Mesenteric fat pad (tissue), 1 donor: ENCODE results near the gene CPNE2. TPM values are rescaled to one million over a fixed set of nuclear protein-coding genes. Genes with fewer than 3 reads are reported as not detected.
"Not testable (repeated sequence)": the region's sequence is repeated elsewhere in the genome, so short reads cannot be mapped to it uniquely, and the experiment has no call there.

Experiments
- DNase-seq: peaks from one replicate; pipeline ENCODE4 v3.0.0-alpha.2; 2020; ENCODE audit warnings: low spot score
- long read RNA-seq: library from polyadenylated mRNA; unstranded; transcript quantifications from one replicate; pipeline ENCODE4 v2.0.0, GENCODE V29; 2020
- total RNA-seq: library from RNA; stranded (reverse); fragmentation: NEBNext Ultra II Directional; extraction: Animal tissue kit (Norgen Biotek cat#: 25700); gene quantifications from one replicate; pipeline ENCODE4 v1.2.1, GENCODE V29; 2021
- donor health status: DM: yes; HTN: yes; CAD: no.

Gene CPNE2
- 60.1 TPM for total RNA-seq
- long read RNA-seq, transcript CPNE2-204 (15 exons, 1,976 nt): major isoform, 8 of 24 reads
- long read RNA-seq, transcript CPNE2-209 (2 exons, 901 nt): minor isoform, 6 of 24 reads
- long read RNA-seq, partial matches to known transcripts: 7 of 24 reads
- long read RNA-seq, other reads (novel, unspliced or antisense): 3 of 24 reads

- DNase-seq: no peak
These were observed at the start of gene CPNE2 for GRCh38 chr16:57091975-57092785. TSS of gene CPNE2 (plus strand) at chr16:57092583. CDS start at chr16:57110743, 18,160 bp downstream.

GRCh38 chr16:57043248-57043647, 49.1 kb upstream of the CPNE2 start:
- DNase-seq: no peak

DNA sequence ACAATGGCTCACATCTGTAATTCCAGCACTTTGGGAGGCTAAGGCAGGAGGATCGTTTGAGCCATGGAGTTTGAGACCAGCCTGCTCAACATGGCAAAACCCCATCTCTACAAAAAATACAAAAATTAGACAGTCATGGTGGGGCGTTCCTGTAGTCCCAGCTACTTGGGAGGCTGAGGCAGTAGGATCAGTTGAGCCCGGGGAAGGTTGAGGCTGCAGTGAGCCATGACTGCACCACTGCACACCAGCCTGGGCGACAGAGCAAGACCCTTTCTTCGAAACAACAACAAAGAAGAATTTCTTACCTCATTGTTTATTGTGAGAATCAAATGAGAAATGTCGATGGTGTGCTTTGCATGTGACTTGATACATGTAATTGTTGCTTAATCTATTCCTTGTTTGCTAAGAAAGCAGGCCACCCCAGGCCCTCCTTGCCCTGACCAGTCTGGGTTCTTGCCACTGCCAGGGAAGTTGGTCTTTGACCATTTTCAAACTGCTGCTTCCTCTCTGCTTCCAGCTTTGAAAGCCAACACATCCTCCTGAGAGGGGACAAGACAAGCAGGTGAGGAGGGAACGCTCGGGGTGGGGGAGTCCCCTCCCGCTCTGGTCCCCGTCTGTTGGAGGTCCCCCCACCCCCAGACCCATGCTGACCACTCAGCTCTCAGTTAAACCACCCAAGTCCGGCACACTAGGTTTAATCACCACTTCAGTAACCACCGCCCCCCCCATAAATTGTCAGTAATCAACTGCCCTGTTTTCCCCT, 47.3 kb upstream of the CPNE2 start:
- DNase-seq: no peak

- no peak for DNase-seq
These were observed 46.5 kb upstream of the CPNE2 start for GRCh38 chr16:57045694-57046381.

DNA sequence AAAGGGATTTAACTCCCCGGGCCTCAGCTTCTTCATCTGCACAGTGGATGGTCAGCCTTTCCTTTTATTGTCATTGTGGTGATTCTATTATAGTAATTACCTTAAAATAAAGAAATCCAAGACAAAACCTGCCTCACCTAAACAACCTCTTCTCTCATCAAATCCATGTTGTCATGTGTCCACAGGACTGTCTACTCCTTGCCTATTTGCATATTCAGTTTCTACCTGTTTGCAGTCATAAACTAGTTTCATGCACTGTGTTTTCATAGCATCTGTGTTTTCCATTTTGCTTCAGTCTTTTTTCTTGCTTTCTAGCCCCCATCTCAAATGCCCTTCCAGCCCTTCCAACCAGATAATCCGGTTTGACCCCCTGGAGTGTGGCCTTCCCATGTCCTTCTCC, 44.3 kb upstream of the CPNE2 start:
- no peak for DNase-seq

- DNase-seq: no peak
These were observed 42.7 kb upstream of the CPNE2 start for GRCh38 chr16:57049678-57050077.

GRCh38 chr16:57051696-57052228, 40.6 kb upstream of the CPNE2 start:
- DNase-seq: no peak

DNA sequence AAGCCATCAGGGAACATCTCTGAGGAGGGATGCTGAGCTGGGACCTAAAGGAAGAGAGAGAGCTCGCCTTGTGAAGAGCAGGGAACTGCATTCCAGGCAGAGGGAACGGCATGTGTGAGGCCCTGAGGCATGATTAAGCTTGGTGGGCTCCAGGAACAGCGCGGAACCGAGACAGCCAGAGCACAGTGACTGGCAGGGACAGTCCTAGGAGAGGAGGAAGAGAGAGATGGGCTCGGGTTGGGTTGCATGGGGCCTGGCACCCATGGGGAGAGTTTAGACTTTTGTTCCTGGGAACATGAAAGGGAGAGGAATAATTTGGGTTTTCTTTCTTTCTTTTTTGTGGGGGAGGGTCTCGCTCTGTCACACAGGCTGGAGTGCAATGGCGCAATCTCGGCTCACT, 39.2 kb upstream of the CPNE2 start:
- no peak for DNase-seq

DNA sequence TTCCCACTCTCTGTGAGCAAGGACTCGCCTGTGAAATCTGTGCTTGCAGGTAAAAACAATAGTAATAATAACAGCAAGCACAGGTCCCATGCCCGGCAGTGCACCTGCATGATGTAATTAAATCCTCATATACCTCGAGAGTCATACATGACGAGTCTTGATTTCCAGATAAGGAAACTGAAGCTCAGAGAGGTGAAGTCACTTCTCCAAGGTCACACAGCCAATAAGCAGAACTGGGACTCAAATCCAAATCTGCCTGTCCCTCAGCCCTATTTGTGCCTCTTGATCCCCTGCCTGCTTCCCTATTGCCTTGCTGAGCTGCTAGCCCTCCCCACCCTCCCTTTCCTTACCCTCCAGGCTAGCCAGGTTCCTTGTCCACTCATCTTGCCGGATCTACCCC, 38.0 kb upstream of the CPNE2 start:
- no peak for DNase-seq

- no peak for DNase-seq
These were observed 37.6 kb upstream of the CPNE2 start for GRCh38 chr16:57054771-57055170.

DNA sequence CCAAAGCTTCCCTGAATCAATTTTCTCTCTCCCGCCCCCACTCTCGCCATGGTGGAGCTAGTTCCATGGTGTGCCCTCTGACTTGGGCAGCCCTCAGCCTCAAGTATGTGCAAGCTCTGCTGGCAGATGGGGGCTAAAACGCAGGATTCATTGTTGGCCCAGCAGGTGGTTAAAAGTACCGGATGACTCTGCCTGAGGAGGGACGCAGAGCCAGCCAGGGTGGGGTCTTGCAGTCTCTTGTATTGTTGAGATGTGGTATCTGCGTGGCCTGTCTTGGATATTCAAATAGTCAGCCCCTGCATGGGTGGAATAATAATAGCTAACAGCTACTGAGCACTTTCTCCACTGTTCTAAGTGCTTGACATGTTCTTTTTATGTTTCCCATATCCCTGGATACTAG, 36.7 kb upstream of the CPNE2 start:
- no peak for DNase-seq

GRCh38 chr16:57058291-57058861, 34.0 kb upstream of the CPNE2 start:
- DNase-seq: no peak

GRCh38 chr16:57060323-57061083, 31.9 kb upstream of the CPNE2 start:
- no peak for DNase-seq

- DNase-seq: no peak
These were observed 31.1 kb upstream of the CPNE2 start for GRCh38 chr16:57061084-57061905.

DNA sequence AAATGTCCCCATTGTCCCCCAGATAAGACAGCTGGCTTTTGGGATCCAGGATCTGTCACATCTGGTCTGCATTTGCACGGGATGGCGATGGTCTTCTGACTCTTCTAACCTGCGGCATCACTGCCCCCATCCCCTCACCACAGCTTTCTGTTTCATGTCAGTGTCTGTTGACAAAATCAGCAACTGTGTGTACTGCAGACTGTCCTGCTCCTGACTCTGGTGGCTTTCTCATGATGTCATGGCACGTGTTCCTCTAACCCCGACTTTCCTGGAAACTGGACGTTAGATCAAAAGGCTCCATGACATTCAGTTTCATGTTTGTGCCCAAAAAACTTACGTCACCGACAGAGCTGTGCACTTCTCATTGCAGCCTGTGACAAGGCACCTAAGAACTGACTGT, 30.1 kb upstream of the CPNE2 start:
- no peak for DNase-seq

GRCh38 chr16:57063189-57063588, 29.2 kb upstream of the CPNE2 start:
- DNase-seq: not testable (repeated sequence)

- no peak for DNase-seq
These were observed 27.4 kb upstream of the CPNE2 start for GRCh38 chr16:57064995-57065394.

DNA sequence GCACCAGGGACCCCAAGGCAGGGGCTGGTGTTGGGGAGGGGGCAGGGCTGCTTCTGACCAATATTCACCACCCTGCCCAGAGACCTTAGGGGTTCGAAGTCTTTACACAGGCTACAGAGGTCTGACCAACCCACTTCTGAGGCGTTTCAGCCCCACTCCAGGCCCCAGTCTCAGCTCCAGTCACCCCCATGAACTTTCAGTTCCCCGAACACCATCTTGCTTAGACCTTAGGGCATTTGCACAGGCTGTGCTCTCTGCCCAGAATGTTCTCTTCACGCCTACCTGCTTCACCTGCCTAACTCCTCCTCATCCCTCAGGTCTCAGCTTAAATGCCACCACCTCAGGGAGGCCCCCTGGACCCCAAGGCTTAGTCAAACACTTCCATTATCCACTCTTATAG, 25.8 kb upstream of the CPNE2 start:
- DNase-seq: no peak

GRCh38 chr16:57067347-57067746, 25.0 kb upstream of the CPNE2 start:
- DNase-seq: no peak
